ENCODE measurements around the gene CTNNA2. TPM values are rescaled to one million over a fixed set of nuclear protein-coding genes. Genes with fewer than 3 reads are reported as not detected.

The CTNNA2 gene
- polyA plus RNA-seq, 1 donor = 0.52 TPM

GRCh38 chr2:80476535-80477117 is 963.8 kb downstream of the CTNNA2 start:
- DNase-seq (ENCODE audit: low read depth) = no peak

- DNase-seq (ENCODE audit: low read depth) = no peak
These were observed 969.4 kb downstream of the CTNNA2 start for GRCh38 chr2:80482276-80482675.

- DNase-seq (ENCODE audit: low read depth) = no peak
These were observed 976.9 kb downstream of the CTNNA2 start for GRCh38 chr2:80489717-80490116.

DNA sequence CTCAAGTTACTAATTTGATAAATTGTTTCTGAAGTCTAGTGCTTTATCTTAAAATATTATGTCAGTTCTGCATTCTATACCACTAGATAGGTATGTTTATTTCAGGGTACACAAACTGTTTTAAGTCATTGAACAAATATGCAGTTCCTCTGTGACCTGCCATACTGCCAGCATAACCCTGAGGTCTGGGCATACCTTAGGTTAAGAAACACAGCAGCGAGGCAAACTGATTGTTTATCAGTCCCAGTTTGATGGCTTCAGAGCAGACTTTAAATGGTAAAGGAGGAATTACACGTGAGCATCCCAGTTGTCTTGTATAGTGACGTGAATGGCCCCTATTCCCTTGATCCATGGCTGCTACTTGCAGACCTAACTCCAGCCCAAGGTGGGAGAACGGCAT is 978.1 kb downstream of the CTNNA2 start:
- DNase-seq (ENCODE audit: low read depth) = no peak

DNA sequence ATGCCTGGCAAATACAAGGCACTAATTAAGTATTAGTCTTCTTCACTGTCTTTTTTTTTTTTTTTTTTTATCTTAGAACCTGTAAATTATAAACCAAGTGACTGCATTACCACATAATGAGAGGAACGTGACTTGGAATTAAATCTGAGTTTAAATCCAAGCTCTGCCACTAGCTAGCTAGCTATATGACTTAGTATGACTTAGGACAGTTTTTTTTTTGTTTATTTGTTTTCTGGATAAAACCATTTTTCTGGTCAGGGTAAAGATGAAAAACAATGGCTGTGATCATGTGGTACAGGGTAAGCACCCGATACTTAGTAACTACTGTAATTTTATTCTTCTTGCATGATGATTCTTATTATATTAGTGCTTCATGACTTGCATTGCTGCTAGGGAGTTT is 983.5 kb downstream of the CTNNA2 start:
- no peak for DNase-seq (ENCODE audit: low read depth)

DNA sequence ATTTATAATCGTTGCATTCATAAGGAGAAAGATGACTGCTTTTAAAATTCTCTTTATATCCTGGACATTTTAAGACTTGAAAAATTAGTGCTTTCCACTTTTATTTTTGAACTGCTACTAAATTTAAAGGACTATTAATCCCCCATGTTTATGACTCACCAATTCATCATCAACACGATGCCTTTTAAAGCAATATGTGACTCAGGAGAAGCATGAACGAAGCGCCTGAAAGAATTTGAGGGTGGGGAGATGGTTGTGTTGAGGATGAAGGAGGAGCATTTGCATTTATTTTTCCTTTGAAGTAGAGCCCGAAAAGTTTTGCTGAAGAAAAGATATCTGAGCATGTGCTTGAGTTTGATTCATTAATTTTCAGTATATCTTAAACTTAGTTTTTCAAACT is 983.9 kb downstream of the CTNNA2 start:
- no peak for DNase-seq (ENCODE audit: low read depth)

DNA sequence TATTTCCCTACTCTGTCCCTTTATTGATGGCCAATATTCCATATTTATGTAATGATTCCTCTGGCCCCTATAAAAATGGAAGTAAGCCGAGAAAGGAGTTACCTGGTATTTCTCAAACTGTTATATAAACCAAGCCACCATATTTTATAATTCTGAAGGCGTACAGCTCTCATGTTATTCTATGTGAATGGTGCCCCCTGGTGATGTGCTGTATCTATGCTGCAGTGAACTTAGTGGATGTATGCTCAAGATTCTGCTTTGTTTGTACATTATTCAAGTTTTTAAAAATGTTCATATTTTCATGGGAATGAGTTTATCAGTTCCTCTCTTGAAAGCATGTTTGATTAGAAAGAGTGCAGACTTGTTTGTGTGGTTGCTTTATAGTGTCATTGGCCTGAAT is 986.2 kb downstream of the CTNNA2 start:
- DNase-seq (ENCODE audit: low read depth) = peak; percentile 5

DNA sequence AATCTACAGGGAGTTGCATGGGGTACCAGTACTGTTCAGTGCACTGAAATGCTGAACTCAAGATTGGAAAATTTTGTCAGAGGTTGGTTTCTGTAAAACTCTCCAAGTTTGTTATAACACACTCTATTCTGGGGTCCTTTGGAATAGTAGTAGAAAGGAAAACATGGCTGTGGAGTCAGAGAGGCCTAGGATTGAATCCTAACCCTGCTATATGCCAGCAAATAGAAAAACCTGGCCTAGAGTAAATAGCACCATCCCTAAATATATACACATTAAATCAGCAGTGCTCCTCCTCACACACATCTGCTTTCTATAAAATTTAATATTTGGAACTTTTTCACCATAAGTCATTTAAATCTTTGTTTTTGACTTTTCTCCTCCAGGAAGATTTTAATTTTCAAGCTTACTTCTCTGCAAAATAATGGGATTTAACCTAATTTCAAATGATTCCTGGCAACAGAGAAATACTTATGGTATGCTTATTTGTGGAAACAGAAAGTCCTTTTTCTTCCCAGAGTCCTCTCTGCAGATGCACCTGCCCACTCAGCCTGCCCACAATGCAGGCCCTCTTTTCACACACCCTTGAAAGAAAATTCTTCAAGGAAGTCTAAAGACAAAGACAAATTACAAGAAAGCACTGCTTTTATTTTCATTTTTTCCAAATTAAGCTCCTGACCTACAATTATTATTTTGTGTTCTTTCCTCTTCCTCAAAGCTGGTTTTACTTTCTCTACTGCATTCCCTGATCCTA is 989.2 kb downstream of the CTNNA2 start:
- peak; percentile 2 for DNase-seq (ENCODE audit: low read depth)

GRCh38 chr2:80506563-80506962 is 993.7 kb downstream of the CTNNA2 start:
- DNase-seq (ENCODE audit: low read depth) = no peak

DNA sequence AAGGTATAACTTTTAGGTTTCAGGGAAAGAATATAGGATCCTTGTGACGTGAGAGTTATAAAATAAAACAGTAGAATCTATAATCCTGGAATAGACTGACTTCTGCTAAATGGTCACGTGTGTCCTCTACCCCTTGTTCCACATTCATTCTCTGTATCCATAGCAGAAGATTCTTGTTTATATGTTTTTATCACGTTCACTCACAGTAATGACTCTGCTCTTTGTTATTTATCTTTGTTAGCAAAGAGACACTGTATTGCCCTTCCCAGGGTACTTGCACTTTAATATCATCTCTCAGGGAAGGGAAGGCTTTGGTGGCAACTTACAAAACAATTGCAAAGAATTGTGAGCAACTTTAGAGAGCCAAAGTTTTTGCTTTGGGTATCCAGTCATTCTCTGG is 997.9 kb downstream of the CTNNA2 start:
- DNase-seq (ENCODE audit: low read depth) = no peak

DNA sequence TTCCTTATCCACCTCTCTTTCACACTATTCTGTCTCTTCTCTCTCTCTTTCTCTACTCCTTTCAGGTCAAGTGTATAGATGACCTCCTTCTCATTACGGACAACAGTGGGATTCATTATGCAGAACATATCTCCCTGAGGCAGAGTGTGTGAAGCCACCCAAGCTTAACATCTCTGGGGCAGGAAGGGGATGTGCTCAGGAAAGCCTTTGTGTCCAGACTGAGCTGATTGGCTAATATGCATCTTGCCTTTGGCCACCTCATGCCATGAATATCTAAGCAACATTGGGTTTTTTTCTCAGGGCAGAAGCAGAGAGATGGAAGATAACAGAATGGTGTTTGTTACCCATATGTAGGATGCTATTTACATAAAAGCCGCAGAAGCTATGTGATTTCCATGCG is 1003.1 kb downstream of the CTNNA2 start:
- no peak for DNase-seq (ENCODE audit: low read depth)

DNA sequence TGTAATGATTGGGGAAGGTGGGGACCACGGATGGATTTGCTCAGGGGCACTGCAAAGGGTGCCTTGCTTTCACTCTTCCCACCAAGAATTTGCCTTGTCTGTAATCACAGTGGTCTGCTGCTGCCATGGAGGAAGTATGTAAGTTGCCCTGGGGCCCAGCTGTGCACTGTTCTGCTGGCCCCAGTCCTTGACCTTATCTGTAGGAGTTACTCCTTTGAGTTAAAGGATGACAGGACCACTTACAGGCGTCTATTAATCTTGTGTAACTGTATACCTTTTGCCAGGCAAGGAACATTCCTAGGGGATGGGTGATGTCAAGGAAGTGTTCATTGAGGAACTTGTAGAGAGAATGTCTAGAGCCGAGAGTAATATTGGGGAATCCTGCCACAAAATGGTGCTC is 1004.5 kb downstream of the CTNNA2 start:
- no peak for DNase-seq (ENCODE audit: low read depth)

DNA sequence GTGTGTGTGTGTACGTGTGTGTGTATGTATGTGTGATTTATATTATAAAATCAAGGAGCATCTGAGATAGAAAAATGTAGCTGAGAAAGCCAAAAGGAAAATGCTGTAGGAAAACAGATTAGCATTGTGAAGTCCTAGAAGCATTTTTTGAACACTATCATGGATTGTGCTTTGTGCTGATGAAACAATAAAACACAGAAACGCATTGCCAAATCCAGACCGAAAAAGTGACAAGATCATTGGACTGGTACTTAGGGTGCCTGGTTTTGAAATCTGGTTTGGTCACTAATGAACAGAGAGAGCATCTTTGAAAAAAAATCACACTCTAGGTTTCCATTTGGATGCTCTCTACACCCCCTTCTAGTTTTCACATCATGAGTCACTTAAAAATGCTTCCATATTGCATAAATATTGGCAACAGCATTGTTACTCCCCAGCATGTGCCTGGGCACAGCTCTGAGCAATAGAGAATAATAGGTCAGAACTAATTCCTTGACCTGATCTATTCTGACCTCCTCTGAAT is 1006.3 kb downstream of the CTNNA2 start:
- DNase-seq (ENCODE audit: low read depth) = no peak

DNA sequence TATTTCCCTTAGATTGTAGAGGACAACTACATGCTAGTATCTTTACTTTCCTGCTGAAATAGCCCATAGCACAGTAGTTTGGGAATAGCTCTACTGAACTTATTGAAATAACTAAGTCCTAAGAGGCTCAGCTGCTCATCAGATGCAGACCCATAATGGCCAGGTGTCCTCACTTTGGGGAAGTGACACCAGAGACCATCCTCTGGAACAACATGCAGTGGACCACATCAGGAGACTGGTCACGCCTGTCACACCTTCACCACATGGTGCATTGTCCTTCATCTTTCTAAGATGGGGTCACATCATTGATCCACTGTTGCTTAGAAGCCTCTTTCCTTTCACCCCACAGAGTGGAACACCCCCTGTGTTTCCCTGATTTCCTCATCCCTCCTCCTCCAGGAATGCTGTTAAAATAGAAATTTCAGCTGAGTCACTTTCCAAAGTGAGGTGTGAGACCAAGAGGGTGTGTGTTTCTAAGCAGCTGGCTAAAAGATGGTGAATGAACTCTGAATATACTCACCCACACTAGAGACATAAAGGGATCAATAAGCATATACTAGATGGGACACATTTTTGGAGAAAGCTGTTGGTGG is 1006.9 kb downstream of the CTNNA2 start:
- DNase-seq (ENCODE audit: low read depth) = no peak

DNA sequence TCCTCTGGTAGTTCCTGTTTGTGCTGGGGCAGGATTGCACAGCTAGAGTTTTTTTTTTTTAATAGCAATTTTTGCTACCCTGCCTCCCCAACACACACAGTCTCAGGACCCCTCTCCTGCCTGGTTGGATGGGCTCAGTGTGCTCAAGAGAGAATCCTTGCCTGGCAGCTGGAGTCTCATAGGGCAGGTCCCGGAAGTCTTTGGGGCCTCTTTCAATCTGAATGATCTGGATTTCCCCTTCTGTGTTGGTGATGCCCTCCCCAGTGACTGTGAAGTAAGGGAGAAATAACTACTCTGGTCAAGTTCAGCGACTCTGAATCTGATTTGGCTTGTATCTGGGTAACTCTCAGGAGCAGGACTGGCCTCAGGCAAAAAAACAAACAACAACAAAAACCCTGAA is 1012.3 kb downstream of the CTNNA2 start:
- no peak for DNase-seq (ENCODE audit: low read depth)

- no peak for DNase-seq (ENCODE audit: low read depth)
These were observed 1014.3 kb downstream of the CTNNA2 start for GRCh38 chr2:80527119-80527518.

GRCh38 chr2:80529466-80530165 is 1016.8 kb downstream of the CTNNA2 start:
- no peak for DNase-seq (ENCODE audit: low read depth)

DNA sequence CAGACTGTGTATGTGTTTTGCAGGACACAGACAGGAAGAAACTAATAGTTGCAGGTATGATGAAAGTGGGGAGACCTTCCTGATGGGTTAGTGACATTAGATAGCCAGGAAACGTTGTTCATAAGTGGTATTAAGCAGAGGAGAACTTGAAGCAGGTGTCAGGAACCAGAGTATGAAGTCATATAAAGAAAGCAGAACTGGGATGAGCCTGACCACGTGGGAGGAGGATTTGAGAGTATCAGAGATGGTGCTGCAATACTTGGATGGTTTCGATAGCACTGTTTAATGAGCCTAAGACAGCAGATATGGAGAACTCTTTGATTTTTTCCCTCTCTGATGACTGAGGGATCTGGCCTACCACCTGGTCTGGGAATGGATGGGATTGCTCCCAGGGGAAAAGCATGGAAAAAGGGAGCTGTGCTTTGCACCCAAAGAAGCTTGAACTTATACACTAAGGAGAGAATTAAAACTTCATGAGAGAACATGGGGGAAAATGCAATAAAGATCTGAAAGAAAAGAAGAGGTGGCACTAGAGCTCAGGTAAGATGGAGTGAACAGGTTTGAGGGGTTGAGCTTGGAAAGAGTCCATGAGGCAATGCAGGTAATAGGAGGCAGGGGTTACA is 1017.7 kb downstream of the CTNNA2 start:
- no peak for DNase-seq (ENCODE audit: low read depth)

DNA sequence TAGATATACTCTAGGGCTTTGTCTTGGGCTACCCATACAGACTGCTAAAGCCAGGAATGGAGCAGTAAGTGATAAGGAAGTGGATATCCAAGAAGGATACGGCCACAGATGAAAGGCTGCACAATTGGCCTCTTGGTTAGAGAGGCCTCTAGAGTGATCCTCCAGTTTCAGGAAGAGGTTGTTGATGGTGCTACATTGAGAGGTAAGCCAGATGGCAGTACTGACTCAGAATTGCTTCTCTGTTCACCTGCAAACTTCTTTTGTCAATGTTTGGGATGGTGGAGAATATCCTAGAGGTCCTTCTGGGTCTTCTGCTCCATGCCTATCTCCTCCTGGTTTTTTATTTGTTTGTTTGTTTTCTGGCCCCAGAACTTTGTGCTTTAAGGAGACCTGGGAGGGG is 1018.5 kb downstream of the CTNNA2 start:
- DNase-seq (ENCODE audit: low read depth) = no peak

DNA sequence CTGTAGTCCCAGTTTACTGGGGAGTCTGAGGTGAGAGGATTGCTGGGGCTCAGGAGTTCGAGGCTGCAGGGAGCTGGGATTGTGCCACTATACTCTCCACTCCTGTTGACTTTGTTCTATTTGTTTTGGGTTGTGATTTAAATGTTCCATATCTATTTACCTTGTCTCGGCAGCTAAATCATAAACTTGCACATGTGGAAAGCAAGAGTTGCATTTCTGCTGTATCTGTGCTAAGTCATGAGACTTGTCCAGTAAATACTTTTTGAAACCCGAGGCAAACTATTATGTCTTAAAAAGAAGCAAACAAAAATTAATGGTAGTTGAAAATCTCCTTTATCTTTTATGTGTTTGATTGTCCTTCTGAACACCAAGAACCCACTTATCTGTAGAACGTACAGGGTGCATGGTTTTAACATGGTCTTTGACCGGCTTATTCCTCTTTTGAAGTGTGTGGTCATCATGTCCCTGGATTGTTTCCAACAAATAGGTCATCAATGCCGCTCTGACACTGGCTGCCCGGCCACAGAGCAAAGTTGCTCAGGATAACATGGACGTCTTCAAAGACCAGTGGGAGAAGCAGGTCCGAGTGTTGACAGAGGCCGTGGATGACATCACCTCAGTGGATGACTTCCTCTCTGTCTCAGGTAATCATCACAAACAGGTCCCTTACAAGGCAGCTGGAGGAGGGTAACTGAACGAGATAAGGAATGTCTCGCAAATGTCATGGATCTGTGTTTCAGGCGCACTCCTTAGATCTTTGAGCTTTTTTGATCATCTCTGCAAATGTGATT is 1032.8 kb downstream of the CTNNA2 start:
- DNase-seq (ENCODE audit: low read depth) = no peak

GRCh38 chr2:80546766-80547165 is 1033.9 kb downstream of the CTNNA2 start:
- DNase-seq (ENCODE audit: low read depth) = no peak

Measured in forelimb muscle (tissue), 1 donor.